Gastrocnemius medialis (tissue), 4 donors: ENCODE measurements around the gene ASB18.

ENCODE experiments used
- POLR2A ChIP-seq, 2 donors: fragments of 450-650 bp; IDR thresholded peaks; one replicate each; pipeline ENCODE4 v1.6.1; 2017; ENCODE audit warnings: antibody characterized with exemption in 2 of 2, mild to moderate bottlenecking in 2 of 2, moderate library complexity in 2 of 2
- TF ChIP-seq, protein P1 (sequence below), 5 experiments: fragments of 450-650 bp in 3 of 5; fragments of 200-600 bp in 2 of 5; sonication (generic) in 2 of 5; IDR thresholded peaks in 4 of 5; conservative IDR thresholded peaks in 1 of 5; 1 replicate in 4 of 5; 2 replicates in 1 of 5; pipeline ENCODE4 v1.5.1; 2016 to 2019; ENCODE audit warnings: antibody characterized with exemption in 5 of 5, mild to moderate bottlenecking in 3 of 5, moderate library complexity in 3 of 5

DNA sequence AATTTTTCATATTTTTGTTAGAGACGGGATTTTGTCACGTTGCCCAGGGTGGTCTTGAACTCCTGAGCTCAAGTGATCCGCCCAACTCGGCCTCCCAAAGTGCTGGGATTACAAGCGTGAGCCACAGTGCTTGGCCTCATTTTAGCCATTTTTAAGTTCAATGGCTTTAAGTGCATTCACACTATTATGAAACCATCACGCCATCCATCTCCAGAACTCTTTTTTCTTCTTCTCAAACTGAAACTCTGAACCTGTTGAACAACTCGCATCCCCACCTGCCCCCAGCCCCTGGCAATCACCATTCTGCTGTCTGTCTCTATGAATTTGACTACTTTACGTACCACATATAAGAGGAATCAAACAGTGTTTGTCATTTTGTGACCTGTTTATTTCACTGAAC, 31.3 kb upstream of the ASB18 start:
- TF ChIP-seq, protein P1, sequence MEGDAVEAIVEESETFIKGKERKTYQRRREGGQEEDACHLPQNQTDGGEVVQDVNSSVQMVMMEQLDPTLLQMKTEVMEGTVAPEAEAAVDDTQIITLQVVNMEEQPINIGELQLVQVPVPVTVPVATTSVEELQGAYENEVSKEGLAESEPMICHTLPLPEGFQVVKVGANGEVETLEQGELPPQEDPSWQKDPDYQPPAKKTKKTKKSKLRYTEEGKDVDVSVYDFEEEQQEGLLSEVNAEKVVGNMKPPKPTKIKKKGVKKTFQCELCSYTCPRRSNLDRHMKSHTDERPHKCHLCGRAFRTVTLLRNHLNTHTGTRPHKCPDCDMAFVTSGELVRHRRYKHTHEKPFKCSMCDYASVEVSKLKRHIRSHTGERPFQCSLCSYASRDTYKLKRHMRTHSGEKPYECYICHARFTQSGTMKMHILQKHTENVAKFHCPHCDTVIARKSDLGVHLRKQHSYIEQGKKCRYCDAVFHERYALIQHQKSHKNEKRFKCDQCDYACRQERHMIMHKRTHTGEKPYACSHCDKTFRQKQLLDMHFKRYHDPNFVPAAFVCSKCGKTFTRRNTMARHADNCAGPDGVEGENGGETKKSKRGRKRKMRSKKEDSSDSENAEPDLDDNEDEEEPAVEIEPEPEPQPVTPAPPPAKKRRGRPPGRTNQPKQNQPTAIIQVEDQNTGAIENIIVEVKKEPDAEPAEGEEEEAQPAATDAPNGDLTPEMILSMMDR (IDR thresholded peaks at IDR 0.05 in 4 of 5, conservative IDR thresholded peaks at IDR 0.05 in 1 of 5) = no peak
- TF ChIP-seq POLR2A (IDR thresholded peaks at IDR 0.05) = no peak
